ENCODE data around the gene DNAH12. TPM values are rescaled to one million over a fixed set of nuclear protein-coding genes. Genes with fewer than 3 reads are reported as not detected.

Gene DNAH12
- total and polyA plus RNA-seq, 2 of the 13 experiments (the other 11 are each of a cell fraction or from before 2014, with no cell fraction given) = 0.11 TPM

DNA sequence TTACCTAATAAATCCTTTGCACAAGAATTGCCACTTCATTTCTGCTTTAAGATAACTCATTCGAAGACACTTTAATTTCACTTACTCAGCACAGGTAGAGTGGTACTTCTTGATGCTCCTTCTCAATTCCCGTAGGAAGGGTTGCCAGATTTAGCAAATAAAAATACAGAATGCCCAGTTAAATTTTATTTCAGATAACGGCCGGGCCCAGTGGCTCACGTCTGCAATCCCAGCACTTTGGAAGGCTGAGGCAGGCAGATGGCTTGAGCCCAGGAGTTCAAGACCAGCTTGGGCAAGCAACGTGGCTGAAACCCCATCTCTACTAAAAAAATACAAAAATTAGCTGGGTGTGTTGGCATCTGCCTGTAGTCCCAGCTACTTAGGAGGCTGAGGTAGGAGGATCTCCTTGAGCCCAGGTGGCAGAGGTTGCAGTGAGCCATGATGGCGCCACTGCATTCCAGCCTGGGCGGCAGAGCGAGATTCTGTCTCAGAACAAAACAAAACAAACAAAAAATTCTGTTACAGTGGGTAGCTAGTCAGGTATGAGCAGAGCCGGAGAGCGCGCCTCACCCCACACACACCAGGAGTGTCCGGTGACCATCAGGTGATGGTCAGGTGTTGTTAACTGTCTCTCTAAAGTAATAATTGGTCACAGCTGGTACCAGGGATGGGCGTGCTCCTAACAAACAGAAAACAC, 92.8 kb downstream of the DNAH12 start (continued):
- TF ChIP-seq, protein P1, sequence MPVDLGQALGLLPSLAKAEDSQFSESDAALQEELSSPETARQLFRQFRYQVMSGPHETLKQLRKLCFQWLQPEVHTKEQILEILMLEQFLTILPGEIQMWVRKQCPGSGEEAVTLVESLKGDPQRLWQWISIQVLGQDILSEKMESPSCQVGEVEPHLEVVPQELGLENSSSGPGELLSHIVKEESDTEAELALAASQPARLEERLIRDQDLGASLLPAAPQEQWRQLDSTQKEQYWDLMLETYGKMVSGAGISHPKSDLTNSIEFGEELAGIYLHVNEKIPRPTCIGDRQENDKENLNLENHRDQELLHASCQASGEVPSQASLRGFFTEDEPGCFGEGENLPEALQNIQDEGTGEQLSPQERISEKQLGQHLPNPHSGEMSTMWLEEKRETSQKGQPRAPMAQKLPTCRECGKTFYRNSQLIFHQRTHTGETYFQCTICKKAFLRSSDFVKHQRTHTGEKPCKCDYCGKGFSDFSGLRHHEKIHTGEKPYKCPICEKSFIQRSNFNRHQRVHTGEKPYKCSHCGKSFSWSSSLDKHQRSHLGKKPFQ (CRISPR knock-in tag; IDR thresholded peaks at IDR 0.05; ENCODE audit: insufficient replicate concordance) = peak; percentile 53
- TF ChIP-seq ZNF768 (CRISPR knock-in tag; IDR thresholded peaks at IDR 0.05) (no peak), RORA (CRISPR knock-in tag; IDR thresholded peaks at IDR 0.05) (0 out of 2 replicates have a peak, but pooled peaks have one; percentile 35), MED13 (CRISPR knock-in tag; IDR thresholded peaks at IDR 0.05) (peak; percentile 42; the same call in 1 of the 2 replicates), AHDC1 (CRISPR knock-in tag; IDR thresholded peaks at IDR 0.05; ENCODE audit: borderline replicate concordance) (peak; percentile 8; the same call in 1 of the 2 replicates), ZNF891 (CRISPR knock-in tag; IDR thresholded peaks at IDR 0.05) (no peak), ZNF772 (CRISPR knock-in tag; IDR thresholded peaks at IDR 0.05) (no peak), ZNF44 (CRISPR knock-in tag; IDR thresholded peaks at IDR 0.05) (no peak), MED8 (CRISPR knock-in tag; IDR thresholded peaks at IDR 0.05; ENCODE audit: insufficient replicate concordance) (no peak), KDM6A (CRISPR knock-in tag; IDR thresholded peaks at IDR 0.05; ENCODE audit: low read depth) (no peak), KLF9 (CRISPR knock-in tag; IDR thresholded peaks at IDR 0.05; ENCODE audit: low read depth) (no peak), ZNF572 (CRISPR knock-in tag; IDR thresholded peaks at IDR 0.05) (no peak), HOXA5 (CRISPR knock-in tag; IDR thresholded peaks at IDR 0.05) (no peak), PHF21A (CRISPR knock-in tag; IDR thresholded peaks at IDR 0.05) (peak; percentile 74), ZNF3 (CRISPR knock-in tag; IDR thresholded peaks at IDR 0.05) (no peak), DMAP1 (CRISPR knock-in tag; IDR thresholded peaks at IDR 0.05) (0 out of 2 replicates have a peak, but pooled peaks have one; percentile 17), CBX5 (CRISPR knock-in tag; IDR thresholded peaks at IDR 0.05; ENCODE audit: borderline replicate concordance) (0 out of 2 replicates have a peak, but pooled peaks have one; percentile 16)

All from HepG2 (cell line).